ENCODE results near the gene PPARA. TPM values are rescaled to one million over a fixed set of nuclear protein-coding genes. Genes with fewer than 3 reads are reported as not detected.

The PPARA gene
- total RNA-seq, 2 experiments from 2014 or later, result 3.3 to 10.5 TPM

- no peak overlapping the region for H3K4me2 ChIP-seq (ENCODE audit: low read length)
- H3K36me3 ChIP-seq (ENCODE audit: insufficient read depth, low read length), result no peaks in the 10 kb centered on the region
- H3K27ac ChIP-seq (ENCODE audit: low read depth, low read length, poor library complexity, severe bottlenecking), result no peak overlapping the region
- no peaks in the 10 kb centered on the region for H3K9me3 ChIP-seq (ENCODE audit: low read length)
- intact Hi-C loops (cut with micrococcal nuclease; ENCODE audit: unreplicated experiment), result loop anchor here (5.0 kb wide), 1 partner anchor 173 kb away; the partner anchor contains the start of gene GTSE1
- no peaks in the 10 kb centered on the region for H3K79me2 ChIP-seq (ENCODE audit: insufficient read depth, low read depth, low read length)
- no peaks in the 10 kb centered on the region for H3K9me2 ChIP-seq (ENCODE audit: insufficient read depth, low read length)
- peaks cover 10% of the 10 kb centered on the region for H3K4me1 ChIP-seq (ENCODE audit: insufficient read depth, low read length, poor library complexity, severe bottlenecking)
- DNase-seq (ENCODE audit: low spot score), result no peak
- POLR2A ChIA-PET, result no interaction called here
- TF ChIP-seq CTCF (conservative IDR thresholded peaks at IDR 0.05; ENCODE audit: low read length), result no peak
- TF ChIP-seq EZH2phosphoT487 (IDR thresholded peaks at IDR 0.05; ENCODE audit: borderline replicate concordance, low read depth, low read length), result no peak
- no peak overlapping the region for H3K4me3 ChIP-seq (ENCODE audit: low read depth, low read length, poor library complexity, severe bottlenecking)
- no TSS peak for BruUV-seq (replicated peaks)
- CTCF ChIA-PET (ENCODE audit: unreplicated experiment), result interaction anchor here (0.6 kb wide), 1 partner anchor 8 kb away, joined by 3 read pairs; no protein-coding TSS in a partner anchor
- H4K20me1 ChIP-seq (ENCODE audit: insufficient read depth, low read length), result no peaks in the 10 kb centered on the region
- no peak overlapping the region for H2AFZ ChIP-seq (ENCODE audit: low read length)
Observed at GRCh38 chr22:46124383-46125144, 25.8 kb upstream of the PPARA start.

- Histone ChIP-seq H3K4me2 (ENCODE audit: low read length) (no peak overlapping the region), H3K4me1 (ENCODE audit: insufficient read depth, low read length, poor library complexity, severe bottlenecking) (peaks cover 17% of the 10 kb centered on the region), H3K9me3 (ENCODE audit: low read length) (no peaks in the 10 kb centered on the region), H3K36me3 (ENCODE audit: insufficient read depth, low read length) (no peaks in the 10 kb centered on the region), H3K79me2 (ENCODE audit: insufficient read depth, low read depth, low read length) (no peaks in the 10 kb centered on the region), H3K4me3 (ENCODE audit: low read depth, low read length, poor library complexity, severe bottlenecking) (no peak overlapping the region), H3K9me2 (ENCODE audit: insufficient read depth, low read length) (no peaks in the 10 kb centered on the region), H4K20me1 (ENCODE audit: insufficient read depth, low read length) (no peaks in the 10 kb centered on the region), H2AFZ (ENCODE audit: low read length) (no peak overlapping the region), H3K27ac (ENCODE audit: low read depth, low read length, poor library complexity, severe bottlenecking) (no peak overlapping the region)
- intact Hi-C loops (cut with micrococcal nuclease; ENCODE audit: unreplicated experiment), result no loop called here
- no peak for DNase-seq (ENCODE audit: low spot score)
- CTCF ChIA-PET (ENCODE audit: unreplicated experiment), result interaction anchor here (0.6 kb wide), 2 partner anchors 8 to 165 kb away, joined by 3 read pairs; no protein-coding TSS in a partner anchor
- BruUV-seq (replicated peaks), result no TSS peak
- POLR2A ChIA-PET, result no interaction called here
- no peak for TF ChIP-seq CTCF (conservative IDR thresholded peaks at IDR 0.05; ENCODE audit: low read length)
- TF ChIP-seq EZH2phosphoT487 (IDR thresholded peaks at IDR 0.05; ENCODE audit: borderline replicate concordance, low read depth, low read length), result no peak
Observed at GRCh38 chr22:46125311-46125710, 25.0 kb upstream of the PPARA start.
